NAMALWA (cell line): Measurements from ENCODE around the gene RSAD1.
A peak's percentile ranks its signal among the peaks of the same experiment; 100 is the strongest.

ENCODE experiments used
- DNase-seq: peaks from one replicate; pipeline ENCODE4 v3.0.0-alpha.2; 2015; ENCODE audit warnings: low spot score

RSAD1 gene

GRCh38 chr17:50495217-50495823 lies 16.7 kb downstream of the RSAD1 start:
- no peak for DNase-seq

GRCh38 chr17:50495918-50496317 lies 17.3 kb downstream of the RSAD1 start:
- no peak for DNase-seq

- DNase-seq, result no peak
These were observed 19.6 kb downstream of the RSAD1 start for GRCh38 chr17:50498021-50498874.

GRCh38 chr17:50499270-50499669 lies 20.6 kb downstream of the RSAD1 start:
- no peak for DNase-seq

GRCh38 chr17:50499721-50500120 lies 21.1 kb downstream of the RSAD1 start:
- no peak for DNase-seq

GRCh38 chr17:50501054-50501453 lies 22.4 kb downstream of the RSAD1 start:
- peak; percentile 50 for DNase-seq

- no peak for DNase-seq
These were observed 23.8 kb downstream of the RSAD1 start for GRCh38 chr17:50502301-50502990.

GRCh38 chr17:50505591-50506130 lies 27.0 kb downstream of the RSAD1 start:
- no peak for DNase-seq

- no peak for DNase-seq
These were observed 27.6 kb downstream of the RSAD1 start for GRCh38 chr17:50506298-50506697.

GRCh38 chr17:50507871-50508572 lies 29.4 kb downstream of the RSAD1 start, which contains the start of gene MYCBPAP:
Gene MYCBPAP (plus strand): TSS chr17:50508439. CDS start chr17:50508675, 236 bp downstream.
- no peak for DNase-seq

GRCh38 chr17:50508573-50509460 lies 30.2 kb downstream of the RSAD1 start:
- DNase-seq, result no peak

GRCh38 chr17:50511058-50511457 lies 32.4 kb downstream of the RSAD1 start:
- no peak for DNase-seq

- DNase-seq, result no peak
These were observed 34.8 kb downstream of the RSAD1 start for GRCh38 chr17:50513495-50513894.

- DNase-seq, result no peak
These were observed 35.7 kb downstream of the RSAD1 start for GRCh38 chr17:50514388-50514787.

- no peak for DNase-seq
These were observed 36.5 kb downstream of the RSAD1 start for GRCh38 chr17:50514936-50515702.

- DNase-seq, result no peak
These were observed 38.4 kb downstream of the RSAD1 start for GRCh38 chr17:50517011-50517410.

- no peak for DNase-seq
These were observed 39.1 kb downstream of the RSAD1 start for GRCh38 chr17:50517504-50518383.

GRCh38 chr17:50518384-50519023 lies 39.8 kb downstream of the RSAD1 start:
- no peak for DNase-seq
